DOHH2 (cell line): ENCODE results near the gene MACF1.
A peak's percentile ranks its signal among the peaks of the same experiment; 100 is the strongest.

ENCODE experiments used
- H3F3A ChIP-seq: fragments of 200-600 bp; sonication (generic), shearing (Covaris generic); 2 replicates; pipeline ENCODE4 v1.6.0; 2016; ENCODE audit warnings: antibody characterized with exemption, mild to moderate bottlenecking; ENCODE audit not compliant: control insufficient read depth, insufficient read depth
- H3K27ac ChIP-seq: fragments of 200-600 bp; sonication (generic); 2 replicates; pipeline ENCODE4 v1.5.1; 2014; ENCODE audit warnings: low read depth, mild to moderate bottlenecking, low read length, moderate library complexity
- H3K27me3 ChIP-seq: fragments of 200-600 bp; sonication (generic); 2 replicates; pipeline ENCODE4 v1.6.1; 2014; ENCODE audit warnings: mild to moderate bottlenecking, low read length, mixed read lengths; ENCODE audit not compliant: control insufficient read depth
- H3K36me3 ChIP-seq: fragments of 200-600 bp; sonication (generic); 2 replicates; pipeline ENCODE4 v1.6.1; 2014; ENCODE audit warnings: mild to moderate bottlenecking, low read length, moderate library complexity, mixed read lengths; ENCODE audit not compliant: control insufficient read depth
- H3K4me1 ChIP-seq: fragments of 200-600 bp; sonication (generic); 2 replicates; pipeline ENCODE4 v1.6.1; 2014; ENCODE audit warnings: mild to moderate bottlenecking, low read length, mixed read lengths; ENCODE audit not compliant: control insufficient read depth
- H3K4me2 ChIP-seq: fragments of 200-600 bp; sonication (generic); 2 replicates; pipeline ENCODE4 v1.6.0; 2014; ENCODE audit warnings: mild to moderate bottlenecking, low read length, moderate library complexity
- H3K4me3 ChIP-seq: fragments of 200-600 bp; sonication (generic); 2 replicates; pipeline ENCODE4 v1.5.1; 2014; ENCODE audit warnings: mild to moderate bottlenecking, low read length, mixed read lengths
- H3K79me2 ChIP-seq: fragments of 200-600 bp; sonication (generic); 2 replicates; pipeline ENCODE4 v1.6.1; 2014; ENCODE audit warnings: mild to moderate bottlenecking, low read length, mixed read lengths; ENCODE audit not compliant: control insufficient read depth
- H3K9me2 ChIP-seq: fragments of 200-600 bp; sonication (generic); replicated peaks from 2 replicates; pipeline ENCODE4 v1.6.1; 2014; ENCODE audit warnings: mild to moderate bottlenecking, low read length, mixed read lengths; ENCODE audit not compliant: control insufficient read depth
- H3K9me3 ChIP-seq: fragments of 200-600 bp; sonication (generic); 2 replicates; pipeline ENCODE4 v1.6.1; 2014; ENCODE audit warnings: antibody characterized with exemption, low read length, mixed read lengths; ENCODE audit not compliant: control insufficient read depth, insufficient read depth
- H4K20me1 ChIP-seq: fragments of 200-600 bp; sonication (generic); 2 replicates; pipeline ENCODE4 v1.6.0; 2014; ENCODE audit warnings: low read depth, mild to moderate bottlenecking, antibody characterized with exemption, low read length, moderate library complexity; ENCODE audit not compliant: control insufficient read depth, insufficient read depth
- CTCF ChIP-seq: fragments of 200-600 bp; sonication (generic); IDR thresholded peaks from one replicate; pipeline ENCODE4 v1.5.1; 2014; ENCODE audit warnings: antibody characterized with exemption, mild to moderate bottlenecking, low read depth, low read length; ENCODE audit not compliant: poor library complexity, severe bottlenecking
- EZH2phosphoT487 ChIP-seq: fragments of 200-600 bp; sonication (generic); IDR thresholded peaks from 2 replicates; pipeline ENCODE4 v1.6.1; 2017; ENCODE audit warnings: borderline replicate concordance, mild to moderate bottlenecking, antibody characterized with exemption, low read length, moderate library complexity, mixed read lengths

MACF1 gene

GRCh38 chr1:39266792-39267191 is 62.3 kb downstream of the MACF1 start:
- no peaks in the 10 kb centered on the region for H3K36me3 ChIP-seq
- TF ChIP-seq CTCF (no peak), EZH2phosphoT487 (no peak)
- H3K4me2 ChIP-seq, result no peak overlapping the region
- H3K27ac ChIP-seq, result no peak overlapping the region
- H3K79me2 ChIP-seq, result peaks cover 7% of the 10 kb centered on the region; the same call in 1 of the 2 replicates
- no peaks in the 10 kb centered on the region for H3K9me3 ChIP-seq
- 0 out of 2 replicates have a peak, but pooled peaks cover 2% of the 10 kb centered on the region for H3F3A ChIP-seq
- H3K27me3 ChIP-seq, result peaks cover 4% of the 10 kb centered on the region; the same call in 1 of the 2 replicates
- H3K4me1 ChIP-seq, result peaks cover 38% of the 10 kb centered on the region
- no peak overlapping the region for H3K4me3 ChIP-seq
- H3K9me2 ChIP-seq, result no peaks in the 10 kb centered on the region
- H4K20me1 ChIP-seq, result no peaks in the 10 kb centered on the region

GRCh38 chr1:39268112-39268581 is 63.7 kb downstream of the MACF1 start:
- Histone ChIP-seq H3K4me3 (peak overlapping the region; percentile 57), H3K27ac (no peak overlapping the region), H3K9me3 (no peaks in the 10 kb centered on the region), H3F3A (0 out of 2 replicates have a peak, but pooled peaks cover 2% of the 10 kb centered on the region), H3K27me3 (peaks cover 4% of the 10 kb centered on the region; the same call in 1 of the 2 replicates), H3K9me2 (no peaks in the 10 kb centered on the region), H4K20me1 (peaks cover 2% of the 10 kb centered on the region; the same call in 1 of the 2 replicates), H3K36me3 (no peaks in the 10 kb centered on the region), H3K4me2 (peak overlapping the region; percentile 70), H3K79me2 (peaks cover 10% of the 10 kb centered on the region), H3K4me1 (peaks cover 42% of the 10 kb centered on the region)
- no peak for TF ChIP-seq CTCF
- no peak for TF ChIP-seq EZH2phosphoT487

GRCh38 chr1:39268906-39269305 is 64.4 kb downstream of the MACF1 start:
- TF ChIP-seq EZH2phosphoT487 (no peak), CTCF (no peak)
- peaks cover 4% of the 10 kb centered on the region; the same call in 1 of the 2 replicates for H3K27me3 ChIP-seq
- peak overlapping the region; percentile 70 for H3K4me2 ChIP-seq
- H3K9me2 ChIP-seq, result no peaks in the 10 kb centered on the region
- peaks cover 42% of the 10 kb centered on the region for H3K4me1 ChIP-seq
- H4K20me1 ChIP-seq, result peaks cover 2% of the 10 kb centered on the region; the same call in 1 of the 2 replicates
- peaks cover 10% of the 10 kb centered on the region for H3K79me2 ChIP-seq
- H3K9me3 ChIP-seq, result no peaks in the 10 kb centered on the region
- H3K27ac ChIP-seq, result no peak overlapping the region
- H3K36me3 ChIP-seq, result no peaks in the 10 kb centered on the region
- H3F3A ChIP-seq, result 0 out of 2 replicates have a peak, but pooled peaks cover 2% of the 10 kb centered on the region
- peak overlapping the region; percentile 57 for H3K4me3 ChIP-seq
